Cardiac septum (tissue), 1 donor: ENCODE data around the gene GRIK4. TPM values are rescaled to one million over a fixed set of nuclear protein-coding genes. Genes with fewer than 3 reads are reported as not detected.

ENCODE experiments used
- DNase-seq: peaks from one replicate; pipeline ENCODE4 v3.0.0-alpha.2; 2020; ENCODE audit warnings: low spot score
- intact Hi-C: fragments of 100-400 bp; cut with DNase I; formaldehyde crosslinking; loops from one replicate; pipeline ENCODE4 v1.14.0; 2022
- total RNA-seq: library from RNA; stranded (reverse); fragmentation: NEBNext Ultra II Directional; extraction: Animal tissue kit (Norgen Biotek cat#: 25700); gene quantifications from one replicate; pipeline ENCODE4 v1.2.1, GENCODE V29; 2021
- donor health status: DM: no; HTN: no; CAD: no.

The GRIK4 gene
- total RNA-seq, 1 donor from 2014 or later: 0.40 TPM

DNA sequence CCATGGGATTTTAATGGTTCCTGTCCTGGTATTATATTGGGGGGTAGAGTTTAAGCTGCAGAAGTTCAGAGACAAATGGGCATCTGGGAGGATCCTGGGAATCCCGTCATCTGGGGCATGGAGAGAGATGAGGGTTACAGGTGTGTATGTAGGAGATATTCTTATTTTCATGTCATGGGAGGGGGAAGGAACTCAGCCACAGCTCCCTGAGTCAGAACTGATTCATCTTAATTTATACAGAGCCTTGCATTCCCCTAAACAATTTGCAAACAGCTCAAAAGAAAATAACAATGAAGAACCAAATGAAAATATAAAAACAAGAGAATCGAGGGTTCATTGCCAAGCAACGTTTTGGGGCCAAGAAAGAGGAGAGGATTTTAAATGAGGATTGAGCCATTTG lies 356.4 kb downstream of the GRIK4 start:
- intact Hi-C loops: no loop called here
- no peak for DNase-seq

DNA sequence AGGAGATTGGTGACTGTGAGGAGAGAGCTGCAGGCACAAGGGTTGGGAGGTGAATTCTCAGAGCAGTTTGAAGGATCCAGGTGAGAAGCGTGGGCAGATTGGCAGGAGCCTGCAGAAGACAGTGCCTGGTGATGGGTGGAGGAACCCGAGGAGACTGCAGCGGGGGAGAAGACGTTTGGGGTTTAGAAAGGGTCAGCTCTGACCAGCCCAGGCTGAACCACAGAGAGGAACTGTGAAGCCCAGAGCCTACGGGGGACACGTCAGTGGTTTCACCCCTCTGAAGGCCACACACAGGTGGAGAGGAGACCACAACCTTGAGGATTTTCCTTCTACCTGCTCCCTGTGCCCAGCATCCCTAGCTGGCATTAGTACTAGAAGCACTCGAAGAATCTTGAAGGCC lies 357.5 kb downstream of the GRIK4 start:
- no peak for DNase-seq
- intact Hi-C loops: no loop called here

DNA sequence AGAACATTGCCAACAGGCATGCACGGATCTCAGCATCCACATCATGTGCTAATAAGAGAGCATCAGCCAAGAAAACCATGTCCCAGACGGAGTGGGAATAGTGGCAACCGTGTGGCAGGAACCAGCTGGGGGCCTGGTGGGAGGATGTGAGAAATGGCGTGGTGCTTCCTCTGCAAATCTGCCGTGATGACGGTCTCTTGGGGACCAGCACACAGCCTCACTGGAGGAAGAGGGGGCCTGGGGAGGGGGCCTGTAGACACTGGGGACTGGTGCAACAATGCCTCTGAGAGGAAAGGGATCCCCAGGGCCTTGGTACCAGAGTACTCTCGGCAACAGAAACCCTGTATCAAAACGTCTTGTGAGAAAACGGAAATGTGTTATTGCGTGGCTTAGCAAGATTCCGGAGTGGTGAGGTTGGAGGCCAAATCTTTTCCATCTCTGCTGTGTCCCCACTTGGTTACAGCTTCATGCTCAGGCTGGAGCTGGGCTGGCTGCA lies 358.0 kb downstream of the GRIK4 start:
- intact Hi-C loops: no loop called here
- no peak for DNase-seq

- no peak for DNase-seq
- intact Hi-C loops: no loop called here
Observed at GRCh38 chr11:120871194-120871593, 359.6 kb downstream of the GRIK4 start.

DNA sequence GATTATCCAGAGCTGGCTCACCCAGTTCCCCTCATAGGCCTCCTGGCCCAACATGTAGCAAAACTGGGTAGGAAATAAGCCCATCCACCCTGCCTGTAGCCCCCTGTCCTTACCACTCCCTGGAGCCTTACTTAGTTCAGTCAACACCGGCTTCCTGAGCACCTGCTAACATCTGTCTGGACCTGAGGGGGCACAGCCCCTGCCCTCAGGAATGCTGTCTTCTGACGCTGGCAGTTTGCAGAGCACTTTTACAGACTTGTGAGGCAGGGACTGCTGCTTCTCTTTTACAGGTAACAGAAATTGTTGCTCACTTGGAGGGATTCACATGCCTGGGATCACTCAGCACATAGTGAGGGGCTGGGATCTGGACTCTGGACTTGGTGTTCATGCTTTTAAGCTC lies 360.4 kb downstream of the GRIK4 start:
- DNase-seq: no peak
- intact Hi-C loops: no loop called here

- DNase-seq: no peak
- intact Hi-C loops: no loop called here
Observed at GRCh38 chr11:120873966-120874735, 362.6 kb downstream of the GRIK4 start.

- intact Hi-C loops: no loop called here
- no peak for DNase-seq
Observed at GRCh38 chr11:120875986-120876385, 364.4 kb downstream of the GRIK4 start.

DNA sequence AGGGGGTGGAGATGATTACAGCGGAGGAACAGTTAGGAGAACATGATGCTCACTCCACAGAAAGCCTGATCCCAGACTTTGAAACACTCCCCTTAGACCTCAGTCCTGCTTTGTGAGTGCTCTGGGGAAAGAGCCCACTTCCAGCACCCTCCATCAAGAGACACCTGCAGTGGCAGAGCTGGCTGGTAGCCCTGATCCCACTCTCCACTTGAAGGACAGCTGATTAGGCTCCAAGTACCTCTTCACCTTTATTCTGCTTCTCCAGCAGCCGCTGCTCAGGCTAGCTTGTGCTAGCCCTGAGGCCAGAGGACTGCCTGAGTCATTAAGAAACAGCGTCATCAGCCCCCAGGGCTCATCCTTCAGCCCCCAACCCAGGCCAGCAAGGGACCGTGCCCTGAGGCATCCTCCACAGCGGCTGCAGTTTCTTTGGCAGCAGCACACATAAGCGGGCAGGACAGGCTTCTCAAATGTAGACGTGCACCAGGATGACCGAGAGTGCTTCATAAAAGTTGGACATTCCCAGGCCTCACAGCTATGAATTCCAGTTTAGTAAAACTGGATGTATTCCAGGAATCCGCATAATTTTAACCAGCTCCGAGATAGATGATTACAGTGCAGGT lies 366.3 kb downstream of the GRIK4 start:
- no peak for DNase-seq
- intact Hi-C loops: no loop called here

DNA sequence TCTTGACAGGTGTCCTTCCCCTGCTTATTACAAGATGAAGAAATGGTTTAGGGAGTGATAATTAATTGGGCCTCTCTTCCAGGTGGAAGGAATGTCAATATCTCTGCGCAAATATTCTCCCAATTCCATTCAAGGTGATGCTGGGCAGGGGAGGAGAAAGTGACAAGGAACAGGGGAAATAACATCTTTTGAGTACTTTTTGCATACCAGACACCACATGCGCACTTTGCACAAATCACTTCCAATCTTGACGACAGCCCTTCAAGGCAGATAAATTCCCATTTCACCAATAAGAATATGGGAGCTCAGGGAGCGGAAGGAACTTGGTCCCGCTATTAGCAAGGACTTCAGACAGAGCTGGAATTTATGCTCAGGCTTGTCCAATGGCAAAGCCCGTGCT lies 367.2 kb downstream of the GRIK4 start:
- intact Hi-C loops: no loop called here
- no peak for DNase-seq

DNA sequence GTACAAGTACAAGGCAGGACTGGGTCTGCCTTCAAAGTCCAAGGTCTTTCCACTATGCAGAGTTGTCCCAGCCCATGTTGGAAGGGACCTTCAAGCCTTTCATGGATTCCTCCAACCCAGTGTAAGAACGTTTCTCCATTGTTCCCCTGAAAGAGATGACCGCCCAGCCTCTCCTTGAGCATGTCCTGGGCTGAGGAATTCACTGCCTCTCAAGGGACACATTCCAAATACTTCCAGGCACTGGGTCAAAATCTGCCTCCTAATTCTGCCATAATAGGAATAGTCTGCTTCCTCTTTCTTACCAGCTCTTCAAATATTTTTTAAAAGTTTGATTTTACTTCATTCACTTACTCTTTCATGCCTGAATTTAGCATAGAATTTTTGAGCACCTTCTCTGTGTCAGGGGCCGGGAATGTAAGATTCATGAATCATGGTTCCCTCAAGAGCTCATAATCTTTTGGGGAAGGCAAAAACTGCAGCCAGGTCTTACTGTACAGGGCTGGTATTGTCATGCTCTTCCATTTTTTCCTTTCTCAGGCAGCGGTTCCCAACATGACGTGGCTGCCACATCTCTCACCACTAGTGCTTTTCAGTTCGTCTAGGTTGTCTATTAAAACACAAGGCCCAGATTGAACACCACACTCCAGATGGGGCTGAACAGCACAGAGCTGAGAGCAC lies 369.1 kb downstream of the GRIK4 start:
- no peak for DNase-seq
- intact Hi-C loops: no loop called here

DNA sequence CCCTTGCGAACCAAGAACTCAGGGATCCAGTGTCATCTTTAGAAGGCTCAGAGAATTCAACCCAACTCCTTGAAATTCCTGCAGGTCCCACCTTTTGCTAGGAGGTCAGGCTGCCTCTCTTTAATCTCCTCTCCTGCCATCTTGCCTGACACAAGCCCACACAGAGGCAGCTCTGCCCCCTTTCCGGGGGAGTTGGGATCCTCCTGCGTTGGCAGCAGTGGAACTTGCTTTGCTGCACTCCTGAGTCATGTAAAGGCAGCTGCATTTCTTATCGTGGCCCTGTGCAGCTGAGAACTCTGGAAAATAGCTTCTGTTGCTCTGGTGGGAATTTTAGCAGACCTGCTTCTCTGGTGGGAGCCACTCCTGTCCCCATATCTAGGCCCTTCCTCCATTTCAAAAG lies 370.0 kb downstream of the GRIK4 start:
- DNase-seq: no peak
- intact Hi-C loops: no loop called here

- intact Hi-C loops: no loop called here
- no peak for DNase-seq
Observed at GRCh38 chr11:120882175-120882574, 370.6 kb downstream of the GRIK4 start.

DNA sequence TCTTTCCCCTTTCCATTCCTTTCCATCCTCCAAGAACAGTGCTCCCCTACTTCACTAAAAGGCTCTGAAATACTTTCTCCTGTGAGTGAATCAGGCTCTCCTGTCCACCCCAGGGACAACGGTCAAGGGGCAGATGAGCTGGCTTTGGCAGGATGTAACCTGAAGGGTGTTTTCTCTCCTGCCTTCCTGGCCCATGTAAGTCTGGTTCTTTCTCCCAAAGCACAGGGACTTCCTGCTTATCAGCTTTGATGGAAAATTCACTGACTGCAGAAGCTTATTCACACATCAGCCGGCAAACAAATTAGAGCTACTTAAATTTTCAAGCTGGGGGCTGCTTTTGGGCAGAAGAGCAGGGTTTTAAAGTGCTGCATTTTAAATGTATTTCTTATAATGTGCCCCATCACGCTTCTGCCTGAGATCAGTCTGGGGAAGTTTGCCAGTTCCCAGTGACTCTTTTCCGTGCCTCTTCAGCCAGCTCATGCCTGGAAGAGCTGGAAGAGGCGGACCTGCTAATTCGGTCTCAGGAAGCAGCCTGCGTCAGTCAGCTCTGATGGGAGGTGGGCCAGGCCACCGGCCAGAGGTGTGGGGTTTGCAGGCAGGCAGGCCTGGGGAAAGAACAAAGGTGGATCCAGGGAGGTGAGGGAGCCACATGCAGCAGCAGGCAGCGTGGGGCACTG lies 372.0 kb downstream of the GRIK4 start:
- peak; percentile 85 for DNase-seq
- intact Hi-C loops: no loop called here

DNA sequence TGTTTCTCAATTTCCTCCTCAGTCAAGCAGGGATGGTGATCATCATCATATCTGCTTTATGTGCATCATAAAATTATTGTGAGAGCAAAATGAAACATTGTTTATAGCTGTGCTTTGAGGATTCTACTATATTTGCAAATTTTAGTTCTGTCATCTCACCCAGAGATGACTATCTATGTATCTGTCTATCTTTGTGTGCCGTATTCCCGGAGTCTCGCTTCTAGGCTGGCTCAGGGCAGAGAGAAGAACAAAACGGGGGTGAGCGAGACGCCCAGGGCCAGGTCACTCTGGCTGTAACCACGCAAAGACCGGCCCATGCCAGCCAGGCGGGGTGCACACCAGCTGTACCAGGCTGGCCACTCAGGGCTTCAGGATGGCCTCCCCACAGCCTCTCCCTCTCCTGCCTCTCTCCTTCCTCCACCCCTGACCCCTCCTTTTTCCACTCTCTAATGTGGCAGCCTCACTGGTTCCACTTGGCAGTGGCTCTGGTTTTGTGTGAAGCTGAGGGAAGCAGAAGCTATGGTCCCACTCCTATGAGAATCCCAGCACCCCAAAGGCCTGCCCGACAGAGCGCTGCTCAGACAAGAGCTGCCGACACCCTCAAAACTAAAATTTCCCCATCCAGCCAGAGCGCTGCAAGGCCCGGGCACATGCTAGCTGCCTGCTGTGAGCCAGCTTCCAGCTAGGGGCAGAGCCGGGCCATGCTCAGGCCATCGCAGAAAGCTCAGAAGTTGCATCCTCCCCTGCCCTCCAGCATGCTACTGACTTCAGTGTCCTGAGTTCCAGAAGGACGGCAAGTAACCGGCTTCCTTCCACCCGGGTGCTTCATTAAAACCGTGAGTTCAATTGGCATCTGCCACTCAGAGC lies 372.8 kb downstream of the GRIK4 start:
- no peak for DNase-seq

GRCh38 chr11:120890609-120891320 lies 379.2 kb downstream of the GRIK4 start:
- intact Hi-C loops: no loop called here
- no peak for DNase-seq

More for the DNA sequence above, 372.8 kb downstream of the GRIK4 start:
- intact Hi-C loops: no loop called here

DNA sequence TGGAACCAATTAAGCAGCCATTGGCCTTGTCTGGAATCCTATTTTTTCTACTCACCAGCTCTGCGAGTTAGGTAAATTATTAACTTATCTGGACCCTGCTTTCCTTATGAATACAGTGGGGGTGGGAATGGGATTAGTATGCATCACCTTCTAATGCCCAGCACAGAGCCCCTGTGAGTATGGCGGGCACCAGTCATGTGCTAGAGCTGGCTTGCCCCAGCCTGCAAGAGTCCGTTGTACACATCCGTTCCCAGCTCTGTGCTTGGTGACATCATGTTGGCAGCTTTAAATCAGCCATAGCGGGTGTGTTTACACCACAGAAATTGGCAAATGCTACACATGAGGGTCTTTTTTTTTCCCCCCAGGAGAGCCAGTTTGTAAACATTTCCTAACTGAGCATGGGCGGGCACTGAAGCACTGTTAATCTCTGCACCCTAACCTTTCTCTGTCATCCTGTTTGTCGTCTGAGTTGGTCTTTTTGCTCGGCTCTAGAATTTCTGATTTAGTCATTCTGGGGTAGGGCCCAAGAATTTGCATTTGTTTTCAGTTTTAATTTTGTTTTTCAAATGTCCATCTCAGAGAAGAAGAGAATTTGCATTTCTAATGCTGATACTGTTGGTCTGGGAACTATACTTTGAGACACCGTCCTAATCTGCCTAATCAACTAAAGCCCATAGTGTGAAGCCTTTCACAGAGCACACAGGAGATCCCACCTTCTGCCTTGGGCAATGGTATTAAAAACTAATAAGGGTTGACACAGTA lies 382.1 kb downstream of the GRIK4 start:
- DNase-seq: no peak
- intact Hi-C loops: no loop called here

DNA sequence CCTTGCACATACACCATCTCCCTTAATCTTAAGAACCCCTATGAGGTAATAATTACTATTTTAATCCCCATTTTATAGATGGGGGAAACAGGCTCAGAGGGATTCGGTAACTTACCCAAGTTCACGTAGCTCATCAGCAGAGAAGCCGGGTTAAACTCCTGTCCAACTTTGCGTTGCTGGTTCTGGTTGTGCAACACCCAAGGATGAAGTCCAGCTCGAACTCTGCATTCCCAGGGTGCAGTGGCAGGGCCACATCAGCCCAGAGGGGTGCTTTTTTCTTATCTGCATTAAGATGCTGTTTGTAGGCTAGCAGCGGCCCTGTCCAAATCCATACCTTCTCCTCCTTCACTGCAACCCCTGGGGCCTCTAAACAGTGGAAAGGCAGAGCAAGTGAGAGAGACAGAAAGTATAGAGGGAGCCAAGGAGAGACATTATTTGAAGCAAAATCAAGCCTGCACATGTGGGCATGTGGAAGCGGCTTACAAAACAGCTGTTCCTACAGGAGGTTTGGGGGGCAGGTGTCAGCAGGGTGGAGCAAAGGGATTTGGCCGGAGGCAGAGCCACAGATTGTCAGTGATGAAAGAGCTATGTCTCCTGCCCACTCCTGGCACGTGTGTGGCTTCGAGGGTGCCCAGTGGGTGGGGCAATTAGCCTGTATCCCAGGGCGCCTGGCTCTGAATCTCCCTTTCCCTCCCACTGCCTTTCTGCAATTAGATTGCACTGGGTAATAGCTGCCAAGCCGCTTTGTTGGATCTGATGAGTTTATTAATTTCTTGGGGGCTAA lies 382.8 kb downstream of the GRIK4 start:
- no peak for DNase-seq
- intact Hi-C loops: no loop called here
